Stimulated activated CD4-positive, alpha-beta T cell treated with anti-CD3 and anti-CD28 coated beads, Interleukin-12 subunit alpha, Interleukin-12 subunit beta, amount 100 ng/mL, for 48 hours (primary cell): ENCODE results near the gene WRAP73.

Experiments used
- DNase-seq, 3 donors: peaks; one replicate each; pipeline ENCODE4 v3.0.0-alpha.2; 2020; ENCODE audit warnings: low read depth in 2 of 3, low spot score in 1 of 3

Gene WRAP73

DNA sequence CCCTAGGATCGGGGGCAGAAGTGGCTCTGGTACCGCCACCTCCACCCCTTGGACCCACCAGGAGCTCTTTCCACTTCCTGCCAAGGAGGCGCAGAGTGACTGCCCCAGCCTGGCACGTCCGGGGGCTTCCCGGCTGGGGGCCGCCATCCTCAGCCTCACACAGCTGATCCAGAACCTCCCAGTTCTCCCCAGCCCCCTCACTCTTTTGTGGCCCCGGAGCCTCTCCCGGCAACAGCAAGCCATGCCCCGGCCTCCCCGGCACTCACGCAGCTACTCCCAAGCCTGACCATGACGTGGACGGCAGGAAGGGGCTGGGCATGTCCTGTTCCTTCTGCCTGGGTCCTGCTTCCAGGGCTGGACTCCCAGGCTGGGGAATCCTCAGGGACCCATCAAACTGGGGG, 19.5 kb upstream of the WRAP73 start:
- DNase-seq, result no peak

GRCh38 chr1:3668585-3669300, 18.8 kb upstream of the WRAP73 start:
- DNase-seq, result no peak

DNA sequence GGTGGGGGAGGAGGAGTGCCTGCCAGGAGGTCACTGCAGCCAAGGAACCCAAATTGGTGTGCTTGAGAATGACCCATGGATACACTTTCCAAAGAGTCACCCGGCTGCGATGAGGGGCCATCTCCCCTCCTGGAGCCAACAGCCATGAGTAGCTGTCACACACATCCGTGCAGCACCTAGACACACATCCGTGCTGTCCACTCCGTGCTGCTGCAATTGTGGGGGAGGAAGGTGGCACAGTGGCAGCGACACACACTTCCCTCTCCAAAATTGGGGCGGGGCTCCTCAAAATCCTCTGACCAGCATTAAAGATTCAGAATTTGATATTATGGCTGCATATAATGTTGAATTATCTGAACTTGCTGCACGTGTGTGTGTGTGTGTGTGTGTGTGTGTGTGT, 18.2 kb upstream of the WRAP73 start:
- DNase-seq, result no peak

DNA sequence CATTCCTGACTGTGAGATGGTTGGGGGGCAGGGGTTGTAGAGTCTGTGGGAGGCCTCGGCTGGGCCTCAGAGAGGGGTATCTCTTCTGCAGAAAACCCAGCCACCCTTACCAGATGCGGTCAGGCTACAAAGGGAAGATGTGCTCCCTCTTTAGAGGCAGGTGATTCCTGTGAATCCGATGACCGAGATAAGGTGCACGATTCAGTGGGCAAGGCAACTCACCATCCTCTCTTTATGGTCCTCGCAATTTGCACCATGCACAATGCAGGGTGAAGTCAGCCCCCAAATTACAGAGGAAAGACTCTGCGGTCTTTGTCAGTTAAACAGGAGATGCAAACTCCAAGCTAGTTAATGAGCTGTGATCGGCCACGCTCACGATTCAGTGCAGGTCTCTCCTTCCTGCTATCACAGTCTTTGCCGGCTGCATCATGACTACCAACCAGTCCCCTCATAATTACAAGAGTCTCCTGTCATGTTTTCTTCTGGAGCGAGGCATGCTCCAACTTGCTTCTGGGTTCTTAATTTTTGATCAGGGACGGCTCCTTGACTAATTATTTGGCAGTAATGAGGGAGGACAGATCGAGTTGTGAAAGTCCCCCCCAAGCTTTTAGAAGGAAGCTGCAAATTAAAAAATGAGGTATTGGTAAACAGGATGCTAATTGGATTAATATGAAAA, 14.9 kb upstream of the WRAP73 start:
- DNase-seq, result no peak

GRCh38 chr1:3663999-3664699, 14.2 kb upstream of the WRAP73 start:
- no peak for DNase-seq

DNA sequence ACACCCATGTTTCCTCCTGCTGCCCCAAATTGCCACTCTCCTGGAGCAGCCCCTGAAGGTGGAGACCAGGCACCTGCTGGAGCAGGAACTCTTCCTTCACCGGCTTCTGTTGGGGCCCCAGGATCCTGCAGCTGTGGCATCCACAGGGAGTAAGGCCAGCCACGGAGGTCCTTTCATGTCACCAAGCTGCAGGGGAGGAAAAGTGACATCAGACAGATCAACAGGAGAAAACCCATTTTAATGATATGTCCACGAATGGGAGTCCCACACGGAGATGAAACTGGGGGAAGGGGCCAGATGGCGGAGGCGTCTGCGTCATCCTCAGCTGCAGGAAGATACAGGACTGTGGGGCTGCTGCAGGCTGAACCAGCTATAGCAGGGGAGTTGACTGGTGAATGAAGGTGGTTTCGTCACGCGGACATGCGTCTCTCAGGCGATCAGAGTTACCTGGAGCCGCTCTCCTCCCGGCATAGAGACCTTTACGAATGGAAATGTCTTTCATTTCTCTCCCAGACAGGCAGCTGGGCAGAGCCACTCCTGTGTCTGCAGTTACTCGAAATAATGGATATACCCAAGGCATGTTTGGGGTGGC, 12.3 kb upstream of the WRAP73 start:
- DNase-seq, result no peak

GRCh38 chr1:3661631-3662030, 11.7 kb upstream of the WRAP73 start:
- DNase-seq, result no peak

GRCh38 chr1:3660704-3661103, 10.8 kb upstream of the WRAP73 start:
- no peak for DNase-seq

DNA sequence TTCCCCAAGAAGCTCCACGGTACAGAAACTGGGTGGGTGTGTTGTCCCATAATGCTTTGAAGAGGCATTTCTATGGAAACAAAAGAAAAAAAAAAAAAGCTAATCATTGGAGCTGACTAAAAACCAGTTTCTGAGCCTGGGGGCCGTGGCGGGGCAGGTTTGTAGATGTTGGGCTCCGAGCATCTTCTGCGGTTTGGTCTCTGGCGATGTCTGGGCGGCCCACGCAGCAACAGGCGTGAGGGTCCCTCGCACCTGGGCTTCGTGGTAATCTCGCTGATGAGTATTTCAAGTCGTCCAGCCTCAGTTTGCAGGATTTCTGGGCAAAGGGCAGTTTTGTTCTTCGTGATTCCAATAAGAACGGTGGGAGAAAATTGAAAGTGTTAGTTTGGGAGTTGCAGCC, 9.2 kb upstream of the WRAP73 start:
- no peak for DNase-seq

DNA sequence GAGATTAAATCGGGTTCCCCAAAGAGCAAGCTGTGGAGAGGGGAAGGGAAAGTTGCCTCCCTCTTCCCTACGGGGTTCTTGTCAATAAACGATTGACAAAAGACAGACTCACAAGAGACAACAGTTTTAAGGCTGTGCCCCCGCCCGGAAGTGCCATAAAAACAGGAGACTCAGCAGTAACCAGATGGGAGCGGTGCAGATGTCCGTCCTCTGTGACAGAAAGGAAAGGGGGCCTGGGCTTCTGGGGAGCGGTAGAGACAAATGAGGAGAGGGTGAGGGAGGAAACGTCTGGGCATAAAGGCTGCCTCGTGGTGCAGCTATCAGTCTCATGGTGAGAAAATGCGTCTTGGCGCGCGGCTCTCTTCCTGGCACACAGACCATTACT, 8.3 kb upstream of the WRAP73 start:
- DNase-seq, result no peak

- no peak for DNase-seq
Measured at GRCh38 chr1:3657578-3658230, 7.8 kb upstream of the WRAP73 start.

DNA sequence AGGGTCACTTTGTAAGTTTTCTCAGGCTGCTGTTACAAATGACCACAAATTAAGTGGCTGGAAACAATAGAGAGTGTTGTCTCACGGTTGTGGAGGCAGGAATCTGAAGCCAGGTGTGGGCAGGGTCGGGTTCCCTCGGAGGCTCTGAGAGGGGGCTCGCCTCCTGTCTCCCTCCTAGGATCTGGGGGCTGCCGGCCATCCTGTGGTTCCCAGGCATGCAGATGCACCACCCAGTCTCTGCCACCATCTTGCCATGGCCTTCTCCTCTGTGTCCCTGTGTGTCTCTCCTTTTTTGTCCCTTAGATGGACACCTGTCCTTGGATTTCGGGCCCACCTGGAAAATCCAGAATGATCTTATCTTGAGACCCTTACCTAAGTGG, 7.2 kb upstream of the WRAP73 start:
- no peak for DNase-seq

DNA sequence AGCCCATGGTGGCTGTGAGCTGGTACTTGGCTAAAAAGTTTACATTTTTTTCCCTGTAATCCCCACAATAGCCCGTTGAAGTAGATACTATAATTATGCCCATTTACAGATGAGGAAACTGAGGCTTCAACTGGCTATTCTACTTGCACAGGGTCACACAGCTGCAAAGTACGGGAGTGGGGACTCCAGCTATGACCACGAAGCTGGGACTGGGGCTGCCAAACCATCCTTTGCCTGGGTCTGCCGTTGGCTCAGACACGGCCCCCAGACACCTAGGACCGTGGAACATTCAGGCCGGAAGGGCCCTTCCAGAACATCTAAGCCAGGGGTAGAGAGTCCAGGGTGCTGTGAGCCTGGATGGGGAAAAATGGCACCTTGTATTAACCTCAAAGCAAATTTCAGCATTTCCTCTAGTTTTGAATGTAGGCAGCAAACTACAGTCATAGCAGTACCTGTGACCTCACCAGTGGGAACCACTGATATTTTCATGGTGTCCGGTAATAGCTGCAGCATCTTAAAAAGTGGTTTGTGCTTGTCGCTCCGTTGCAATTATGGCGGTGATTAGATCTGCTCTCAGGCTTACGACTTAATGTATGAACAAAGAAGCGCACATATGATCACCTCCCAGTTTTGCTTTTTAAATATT, 6.7 kb upstream of the WRAP73 start:
- peak in 1 of 3 donors; percentile 24 for DNase-seq

- DNase-seq, result no peak
Measured at GRCh38 chr1:3654549-3655281, 4.8 kb upstream of the WRAP73 start.

GRCh38 chr1:3653286-3653618, 3.3 kb upstream of the WRAP73 start:
- no peak for DNase-seq

GRCh38 chr1:3652548-3653285, 2.8 kb upstream of the WRAP73 start:
- no peak for DNase-seq

GRCh38 chr1:3651930-3652547, 2.1 kb upstream of the WRAP73 start, which contains the start of gene TP73:
Gene TP73 (plus strand): TSS chr1:3652516. CDS start chr1:3682366, 29,850 bp downstream.
- DNase-seq, result no peak

GRCh38 chr1:3651026-3651929, 1.4 kb upstream of the WRAP73 start:
- no peak for DNase-seq
